ENCODE results near the gene KRTAP4-6.

GRCh38 chr17:41118721-41119120, 21.6 kb downstream of the KRTAP4-6 start:
- no peak for TF ChIP-seq POLR2A (IDR thresholded peaks at IDR 0.05)
- TF ChIP-seq CTCF (IDR thresholded peaks at IDR 0.05), result no peak

Data from lower leg skin (tissue), 3 donors.